OCI-LY3 (cell line): ENCODE measurements around the gene CORO6.

ENCODE experiments used
- CTCF ChIP-seq: fragments of 200-600, 300-600 bp; sonication (generic); IDR thresholded peaks from 2 replicates; pipeline ENCODE4 v1.5.1; 2014; ENCODE audit warnings: antibody characterized with exemption, low read length, low read depth
- EZH2phosphoT487 ChIP-seq: fragments of 200-600 bp; shearing (Covaris generic); IDR thresholded peaks from 2 replicates; pipeline ENCODE4 v1.6.1; 2018; ENCODE audit warnings: antibody characterized with exemption, mixed run types, low read depth

- no peak for TF ChIP-seq EZH2phosphoT487
- no peak for TF ChIP-seq CTCF
Measured at GRCh38 chr17:29650396-29650795, 27.7 kb upstream of the CORO6 start.
